NOMO-1 (cell line): ENCODE measurements around the gene STMP1.
A peak's percentile ranks its signal among the peaks of the same experiment; 100 is the strongest.
"Not testable (repeated sequence)": the region's sequence is repeated elsewhere in the genome, so short reads cannot be mapped to it uniquely, and the experiment has no call there.

Experiments
- DNase-seq, 2 experiments: peaks; one replicate each; lab custom pipeline; 2025; ENCODE audit not compliant: unreplicated experiment in 2 of 2; lab: John Stamatoyannopoulos, UW

STMP1 gene

DNA sequence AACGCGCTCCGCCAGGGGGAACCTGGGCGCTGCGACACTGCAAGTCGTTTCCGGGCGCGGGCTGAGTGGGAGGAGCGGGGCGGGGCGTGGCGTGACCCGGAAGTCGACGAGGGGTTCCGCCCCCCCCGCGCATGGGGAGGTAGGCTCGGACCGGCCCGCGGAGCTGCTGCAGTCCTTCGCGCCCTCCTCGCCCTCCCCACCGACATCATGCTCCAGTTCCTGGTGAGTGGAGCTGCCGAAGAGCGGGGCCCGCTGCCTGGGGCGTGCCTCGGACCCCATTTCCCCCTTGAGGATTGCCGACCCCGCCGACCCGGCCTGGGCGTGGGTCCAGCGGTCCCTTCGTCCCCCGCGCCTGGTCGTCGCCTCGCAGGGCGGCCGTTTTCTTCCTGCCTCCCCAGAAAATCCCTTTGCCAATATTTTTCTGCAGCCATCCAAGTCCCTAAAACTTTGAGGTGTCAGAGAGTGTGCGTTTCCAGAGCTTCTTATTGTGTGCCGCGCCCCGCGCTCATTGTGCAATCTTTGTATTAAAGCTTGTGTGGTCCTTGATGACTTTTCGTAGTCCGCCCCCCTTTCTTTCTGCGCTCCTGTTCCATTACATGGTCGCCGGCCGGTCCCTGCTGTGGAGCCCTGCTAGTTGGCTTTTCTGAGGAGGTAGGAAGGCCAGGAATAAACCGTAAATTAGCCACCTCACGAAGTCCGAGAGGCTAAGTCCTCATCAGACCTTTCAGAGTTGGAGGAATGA lies at the start of gene STMP1:
Gene STMP1, plus strand, starts transcription at position 142 of the 742 bp plus-strand sequence.
- peak; percentile 56 to 71 for DNase-seq

DNA sequence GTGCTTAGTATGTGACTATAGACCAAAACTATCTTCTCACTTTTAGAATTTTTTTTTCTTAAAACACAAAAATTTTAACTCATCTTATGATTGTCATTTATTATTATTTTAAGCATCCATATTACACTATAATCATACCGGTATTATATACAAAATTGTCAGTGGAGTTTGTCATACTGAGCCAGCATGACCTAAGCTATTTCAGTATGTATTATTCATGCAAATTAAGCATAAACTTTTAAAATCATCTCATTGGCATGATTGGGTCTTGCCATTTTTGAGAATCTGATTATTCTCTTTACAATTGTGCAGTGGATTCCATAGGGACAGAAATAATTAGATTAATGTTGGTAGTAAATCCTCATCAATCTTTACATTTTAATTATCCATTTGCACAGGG lies 46.2 kb upstream of the STMP1 start:
- no peak for DNase-seq

DNA sequence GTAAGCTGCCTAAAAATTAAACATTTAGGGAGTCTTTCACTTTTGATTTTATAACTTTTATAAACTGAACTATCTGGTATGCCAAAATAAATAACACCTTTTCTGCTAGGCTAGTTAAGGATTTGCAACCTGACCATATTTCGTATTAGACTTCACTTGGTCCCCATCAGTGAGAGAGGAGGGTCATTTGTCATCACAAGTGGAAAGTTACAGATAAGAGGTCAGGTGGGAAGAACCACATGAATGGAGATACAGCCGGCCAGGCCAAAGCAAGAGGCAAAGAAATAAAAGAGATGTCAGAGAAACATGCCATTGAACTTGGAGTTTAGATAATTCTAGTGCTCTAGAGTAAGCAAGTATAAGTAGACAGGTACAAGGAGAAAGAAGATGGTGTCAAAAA lies 44.5 kb upstream of the STMP1 start:
- DNase-seq, result no peak

DNA sequence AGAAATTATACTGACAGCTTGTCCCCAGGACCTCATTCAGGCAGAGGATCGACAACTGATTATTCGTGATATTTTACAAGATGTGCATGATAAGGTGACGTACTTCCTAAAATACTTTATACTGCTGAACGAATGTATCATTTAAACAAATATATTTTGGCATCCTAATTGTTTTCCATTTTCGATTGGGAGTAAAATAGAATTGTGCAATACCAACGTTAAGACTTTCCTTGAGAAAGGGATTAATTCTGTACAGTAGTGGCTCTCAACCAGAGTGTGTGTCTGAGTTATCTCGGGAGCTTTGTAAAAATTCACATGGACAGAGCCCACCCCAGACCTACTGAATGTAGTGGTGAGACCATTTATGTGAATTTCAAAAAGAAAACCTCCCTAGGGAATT lies 43.8 kb upstream of the STMP1 start:
- no peak for DNase-seq

DNA sequence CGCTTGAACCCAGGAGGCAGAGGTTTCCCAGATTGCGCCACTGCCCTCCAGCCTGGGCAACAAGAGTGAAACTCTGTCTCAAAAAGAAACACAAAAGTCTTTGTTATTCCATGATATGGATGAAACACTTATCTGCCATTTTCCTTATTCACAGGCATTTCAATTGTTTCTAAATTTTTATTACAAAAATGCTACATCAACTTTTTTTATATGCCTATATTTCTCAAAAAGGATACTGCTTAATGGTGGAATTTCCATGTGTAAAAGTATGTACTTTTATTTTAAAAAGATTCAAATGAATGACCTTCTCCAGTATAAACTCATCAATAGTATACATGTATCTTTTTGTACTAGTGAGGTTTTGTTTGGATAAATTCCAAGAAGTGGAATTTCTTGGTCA lies 41.9 kb upstream of the STMP1 start:
- no peak for DNase-seq

DNA sequence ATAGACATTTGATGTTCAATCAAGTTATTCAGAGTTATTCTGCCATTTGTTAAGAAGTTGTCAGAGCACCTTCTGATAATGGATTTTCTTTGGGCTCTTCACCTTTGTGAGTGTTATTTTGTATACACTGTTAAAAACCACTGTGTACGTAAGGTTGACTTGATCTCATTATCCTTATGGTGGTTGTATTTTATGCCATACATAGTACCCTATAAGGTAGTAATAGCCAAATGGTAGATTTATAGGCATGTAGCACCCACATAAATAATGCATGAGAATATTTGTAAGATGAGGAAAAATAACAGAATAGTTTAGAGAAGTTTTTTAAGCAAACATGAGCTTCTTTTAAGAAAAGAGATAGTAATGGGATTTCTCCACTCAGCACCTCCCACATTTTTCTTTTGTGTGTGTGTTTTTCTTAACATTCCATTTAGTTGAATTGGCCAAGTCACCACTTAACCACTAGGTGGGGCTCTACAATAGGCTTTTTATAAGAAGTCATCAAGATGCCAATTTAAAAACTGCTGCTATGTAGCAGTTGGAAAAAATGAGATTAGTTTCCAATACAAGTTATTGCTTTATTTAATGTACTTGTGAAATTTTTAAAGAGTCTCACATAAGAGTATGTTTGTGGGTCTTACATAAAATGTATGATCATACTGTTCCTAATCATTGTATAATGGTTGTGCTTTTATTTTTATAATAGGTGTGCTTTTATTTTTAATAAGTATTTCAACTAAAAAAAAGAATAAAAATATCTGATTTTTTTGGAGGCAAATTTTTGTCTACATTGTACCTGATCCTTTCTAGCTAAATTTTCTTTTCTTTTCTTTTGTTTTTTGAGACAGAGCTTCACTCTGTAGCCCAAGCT lies 41.1 kb upstream of the STMP1 start:
- DNase-seq, result peak in 1 of 2 experiments; percentile 0

DNA sequence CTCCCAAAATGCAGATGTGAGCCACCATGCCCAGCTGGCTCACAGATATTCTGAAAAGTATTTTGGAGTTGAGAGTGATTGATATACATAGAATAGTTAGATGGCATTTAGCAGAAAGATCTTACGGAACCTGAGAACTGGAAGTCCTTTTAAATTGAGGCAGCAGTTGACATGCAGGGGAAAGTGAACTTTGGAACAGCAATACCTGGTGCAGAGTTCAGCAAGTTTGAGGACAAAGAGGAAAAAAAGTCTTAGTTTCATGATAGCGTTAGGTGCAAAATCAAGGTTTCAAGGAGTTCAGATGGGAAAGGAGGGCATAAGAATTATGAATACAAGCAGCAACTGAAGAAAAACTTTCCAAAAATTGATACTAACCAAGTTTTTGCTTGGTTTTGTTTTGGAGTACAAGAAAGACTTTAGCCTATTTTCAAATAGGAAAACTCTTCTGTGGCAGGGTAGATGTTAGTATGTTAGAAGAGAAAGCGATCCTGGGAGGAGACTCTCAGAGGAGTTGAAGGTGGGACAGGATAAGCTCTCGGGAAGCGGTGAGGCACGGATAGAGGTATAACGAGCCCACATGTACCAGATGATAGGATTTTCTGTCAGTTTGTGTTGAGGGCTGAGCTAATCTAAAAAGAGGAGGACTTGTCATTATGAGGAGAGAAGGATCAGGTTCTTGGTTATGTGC lies 28.0 kb upstream of the STMP1 start:
- DNase-seq, result no peak

DNA sequence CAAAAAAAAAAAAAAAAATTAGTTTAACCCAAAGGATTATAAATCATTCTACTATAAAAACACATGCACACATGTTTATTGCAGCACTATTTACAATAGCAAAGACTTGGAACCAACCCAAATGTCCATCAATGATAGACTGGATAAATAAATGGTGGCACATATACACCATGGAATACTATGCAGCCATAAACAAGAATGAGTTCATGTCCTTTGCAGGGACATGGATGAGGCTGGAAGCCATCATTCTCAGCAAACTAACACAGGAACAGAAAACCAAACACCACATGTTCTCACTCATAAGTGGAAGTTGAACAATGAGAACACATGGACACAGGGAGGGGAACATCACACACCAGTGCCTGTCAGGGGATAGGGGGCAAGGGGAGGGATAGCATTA lies 22.6 kb upstream of the STMP1 start:
- not testable (repeated sequence) for DNase-seq

DNA sequence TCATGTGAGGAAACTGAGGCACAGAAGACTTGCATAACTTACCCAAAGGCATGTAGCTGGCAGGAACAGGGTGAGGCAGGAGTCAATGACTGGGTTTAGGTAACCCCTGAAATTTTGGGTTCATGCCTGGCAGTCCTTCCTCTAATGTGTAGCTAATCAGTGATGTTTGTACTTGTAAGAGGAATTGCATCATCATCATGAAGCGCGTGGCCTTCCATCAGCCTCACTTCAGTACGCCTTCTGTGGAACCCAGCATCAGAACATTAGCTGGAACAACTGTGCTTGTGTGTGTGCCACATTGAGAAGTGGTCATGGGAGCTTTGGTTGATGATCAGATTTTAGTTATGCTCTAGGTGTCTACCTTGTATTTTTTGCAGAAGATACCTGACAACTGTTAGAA lies 18.2 kb upstream of the STMP1 start:
- DNase-seq, result no peak

DNA sequence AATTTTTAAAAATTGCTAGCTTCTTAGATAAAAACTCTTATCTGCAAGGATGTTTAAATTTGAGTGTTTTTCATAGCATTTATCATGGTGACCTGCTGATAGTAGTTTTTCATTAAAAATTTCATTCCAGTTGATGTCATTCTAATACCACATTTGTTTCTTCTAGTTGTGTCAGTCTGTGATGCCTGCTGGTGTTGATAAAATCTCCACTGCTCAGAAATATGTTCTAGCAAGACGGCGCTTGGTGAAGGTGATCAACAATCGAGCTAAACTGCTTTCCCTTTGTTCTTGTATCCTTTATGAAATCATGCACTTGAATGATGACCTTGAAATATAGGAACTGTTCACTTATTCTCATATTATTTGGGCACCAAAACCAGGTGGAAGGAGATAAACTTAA lies 17.6 kb upstream of the STMP1 start:
- DNase-seq, result no peak

DNA sequence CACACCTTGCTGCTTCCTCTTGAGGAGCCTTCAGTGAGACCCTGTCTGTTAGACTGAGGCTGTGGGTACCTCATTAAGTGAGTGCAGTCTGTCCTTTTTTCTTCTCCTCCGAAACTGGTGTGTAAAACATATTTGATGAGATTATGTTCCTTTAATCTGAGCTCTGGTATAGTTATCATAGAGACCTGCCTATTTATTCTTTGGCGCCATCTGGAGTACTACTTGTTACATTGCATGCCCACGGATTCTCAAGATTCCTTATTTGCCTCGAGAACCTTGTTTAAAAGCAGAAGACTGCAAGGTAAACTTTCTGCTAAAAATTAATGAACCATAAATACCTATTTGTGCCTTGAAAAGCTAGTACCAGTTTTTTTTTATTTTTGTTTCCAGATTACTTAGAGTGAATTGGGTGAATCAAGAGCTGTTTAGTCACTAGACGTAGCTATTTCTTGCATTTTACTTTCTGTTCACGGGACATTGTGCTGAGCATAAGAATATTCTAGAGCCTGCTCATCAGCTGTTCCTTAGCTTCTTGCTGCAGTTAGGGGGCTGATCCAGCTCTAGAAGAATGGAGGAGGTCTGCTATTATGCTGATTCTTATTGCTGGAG lies 16.9 kb upstream of the STMP1 start:
- DNase-seq, result peak in 1 of 2 experiments; percentile 11

DNA sequence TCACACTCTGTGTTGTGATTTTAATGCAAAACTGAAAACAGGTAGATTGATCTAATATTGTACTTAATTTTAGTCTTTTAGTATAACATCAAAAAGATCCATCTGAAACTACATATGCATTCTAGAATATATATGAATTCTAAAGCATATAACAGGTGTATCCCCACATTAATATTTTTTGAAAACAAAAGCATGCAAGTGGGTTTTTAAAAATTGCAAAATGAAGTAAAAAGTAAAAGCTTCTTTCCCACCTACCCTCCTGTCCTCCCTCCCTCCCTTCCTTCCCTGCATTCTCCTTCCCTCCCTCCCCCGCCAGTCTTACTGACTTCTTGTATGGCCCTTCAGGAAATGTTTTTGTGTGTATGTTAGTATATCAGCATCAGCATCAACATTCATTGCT lies 14.6 kb upstream of the STMP1 start:
- no peak for DNase-seq

DNA sequence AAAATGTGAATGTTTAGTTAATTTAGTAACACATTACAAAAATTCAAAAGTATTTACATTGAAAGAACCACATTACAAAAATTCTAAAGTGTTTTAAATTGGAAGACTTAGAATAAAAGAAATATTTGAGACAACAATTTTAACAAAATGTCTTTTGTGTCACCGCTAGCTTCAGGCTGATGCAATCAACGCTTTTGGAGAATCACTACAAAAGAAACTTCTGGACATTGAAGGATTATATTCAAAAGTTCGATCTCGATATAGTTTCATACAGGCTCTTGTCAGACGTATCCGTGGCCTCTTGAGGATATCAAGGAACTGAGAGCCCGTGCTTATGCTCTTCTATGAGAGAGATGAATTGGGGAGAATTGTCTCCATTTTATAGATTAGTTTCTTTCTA lies 14.1 kb upstream of the STMP1 start:
- DNase-seq, result no peak

DNA sequence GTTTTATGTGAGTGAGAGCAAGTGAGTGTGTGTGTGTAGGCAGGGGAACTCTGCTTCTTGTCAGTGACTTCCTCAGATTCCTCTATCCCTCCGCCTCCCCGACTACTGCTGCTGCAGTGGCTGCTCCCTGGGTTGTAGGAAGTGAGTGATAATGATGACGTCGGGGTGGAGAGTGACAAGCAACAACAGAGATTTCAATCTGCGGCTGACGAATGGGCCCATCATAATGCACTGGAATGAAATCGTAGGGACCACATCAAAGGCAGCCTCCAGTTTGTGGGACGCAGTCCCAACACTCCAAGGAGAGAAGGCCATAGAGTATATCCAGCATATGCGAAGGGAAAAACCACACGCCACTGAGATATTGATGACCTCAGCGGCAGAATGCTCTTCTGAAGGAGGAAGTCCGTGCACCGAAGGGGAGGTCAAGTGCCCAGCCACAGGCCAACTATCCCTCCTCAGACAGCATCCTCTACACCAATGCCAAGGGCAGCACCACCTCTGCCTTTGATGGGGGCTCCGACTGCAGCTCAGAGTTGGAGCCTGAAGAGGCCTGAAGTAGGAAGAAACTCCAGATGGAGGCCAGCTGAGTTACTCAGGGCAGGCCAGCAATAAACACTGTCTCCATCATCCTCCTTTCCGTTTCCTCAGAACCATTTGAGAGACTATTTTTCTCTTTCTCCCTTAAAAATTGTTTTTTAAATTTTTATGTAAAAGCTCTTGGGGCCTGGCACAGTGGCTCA lies 11.3 kb upstream of the STMP1 start:
- no peak for DNase-seq

DNA sequence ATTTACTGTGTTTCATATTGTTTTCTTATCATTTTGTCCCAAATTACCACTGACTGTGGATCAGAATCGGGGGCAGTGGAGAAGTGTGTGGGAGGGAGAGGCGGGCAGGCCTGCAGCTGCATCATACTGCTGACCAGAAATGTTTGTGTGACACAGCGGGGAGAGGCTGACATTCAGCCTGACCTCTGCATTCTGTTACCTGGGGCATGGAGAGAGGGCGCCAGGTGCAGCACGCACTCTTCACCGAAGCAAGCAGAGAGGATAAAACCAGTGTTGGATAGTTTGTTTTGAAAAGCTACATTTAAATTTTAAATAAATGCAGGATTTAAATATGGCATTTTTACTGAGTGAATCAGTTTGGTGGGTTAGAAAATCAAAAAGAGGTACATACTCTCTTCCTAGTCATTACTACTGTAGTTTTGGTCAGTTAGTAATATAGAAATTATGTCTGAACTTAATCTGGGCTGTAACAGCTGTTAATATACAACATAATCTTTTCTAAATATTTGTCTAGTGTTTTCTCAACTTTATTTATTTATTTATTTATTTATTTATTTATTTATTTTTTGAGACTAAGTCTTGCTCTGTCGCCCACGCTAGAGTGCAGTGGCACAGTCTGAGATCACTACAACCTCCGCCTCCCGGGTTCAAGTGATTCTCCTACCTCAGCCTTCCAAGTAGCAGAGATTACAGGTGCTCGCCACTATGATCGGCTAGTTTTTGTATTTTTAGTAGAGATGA lies 8.8 kb upstream of the STMP1 start:
- no peak for DNase-seq

DNA sequence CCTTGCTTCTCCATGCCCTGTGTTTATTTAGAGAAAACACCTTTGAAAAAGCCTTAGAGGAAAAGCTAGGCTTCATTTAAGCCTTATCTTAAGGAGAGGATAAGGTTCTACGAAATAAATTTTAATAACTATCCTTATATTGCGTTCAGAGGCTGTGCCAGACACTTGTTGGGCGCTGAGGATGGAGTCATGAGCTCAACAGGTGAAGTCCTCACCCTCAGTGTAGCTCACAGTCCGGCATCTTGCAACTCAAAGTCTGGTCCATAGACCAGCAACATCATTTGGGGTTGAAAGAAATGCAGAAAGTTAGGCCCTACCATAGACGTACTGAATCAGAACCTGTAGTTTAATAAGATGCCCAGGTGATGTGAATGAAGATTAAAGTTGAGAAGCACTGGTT lies 3.8 kb upstream of the STMP1 start:
- no peak for DNase-seq

DNA sequence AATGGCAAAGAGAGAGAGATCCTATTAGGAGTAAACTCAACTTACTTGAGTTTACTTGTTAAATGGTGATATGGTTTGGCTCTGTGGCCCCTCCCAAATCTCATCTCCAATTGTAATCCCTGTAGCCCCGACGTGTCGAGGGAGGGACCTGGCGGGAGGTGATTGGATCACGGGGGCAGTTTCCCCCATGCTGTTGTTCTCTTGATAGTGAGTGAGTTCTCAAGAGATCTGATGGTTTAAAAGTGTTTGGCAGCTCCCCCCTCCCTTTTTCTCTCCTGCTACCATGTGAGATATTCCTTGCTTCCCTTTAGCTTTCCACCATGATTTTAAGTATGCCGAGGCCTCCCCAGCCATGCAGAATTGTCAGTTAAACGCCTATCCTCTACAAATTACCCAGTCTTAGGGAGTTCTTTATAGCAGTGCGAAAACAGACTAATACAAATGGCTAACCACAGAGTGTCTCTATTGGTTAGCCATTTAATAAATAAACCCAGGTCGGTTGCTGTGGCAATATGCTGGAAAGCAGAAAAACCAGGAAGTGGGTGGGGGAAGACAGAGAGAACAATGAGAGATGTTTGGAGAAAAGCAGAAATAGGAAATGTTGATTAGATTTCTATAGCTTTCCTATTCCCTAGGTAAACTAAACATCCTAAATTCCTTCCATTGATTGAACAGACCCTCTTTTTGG lies 3.0 kb upstream of the STMP1 start:
- peak in 1 of 2 experiments; percentile 38 for DNase-seq

DNA sequence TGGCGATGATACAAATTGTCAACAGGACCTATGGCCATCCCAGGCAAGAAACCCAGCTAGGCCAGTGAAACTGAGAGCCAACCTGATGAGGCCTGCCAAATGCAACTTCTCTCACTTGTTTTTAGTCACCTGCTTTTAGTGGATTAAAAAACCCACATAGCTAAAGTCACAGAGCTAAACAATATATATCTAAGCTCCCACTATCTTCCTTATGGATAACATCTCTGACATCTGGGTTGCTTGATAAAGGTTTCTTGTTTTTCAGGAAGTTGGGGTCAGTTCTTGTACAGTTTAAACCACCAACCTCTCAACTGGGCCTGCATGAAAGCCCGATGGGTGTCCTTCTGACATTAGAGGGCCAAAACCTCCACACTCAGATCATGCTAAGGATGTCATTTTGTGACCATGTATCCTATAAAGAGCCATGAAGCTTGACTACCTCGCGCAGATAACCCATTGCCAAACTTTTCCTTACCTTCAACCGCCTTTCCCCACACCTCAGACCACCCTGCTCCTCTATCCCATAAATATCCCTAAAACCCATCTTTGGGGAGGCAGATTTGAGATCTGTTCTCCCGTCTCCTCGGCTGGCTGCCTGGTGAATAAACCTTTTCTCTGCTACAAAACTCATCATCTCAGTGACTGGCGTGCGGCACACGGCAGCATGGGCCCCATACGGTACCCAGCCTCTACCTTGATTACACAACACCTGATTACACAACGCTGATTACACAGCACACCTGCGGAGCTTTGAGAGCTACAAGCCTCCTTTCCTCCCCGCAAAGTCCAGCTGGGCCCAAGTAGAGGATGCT lies 797 bp upstream of the STMP1 start:
- DNase-seq, result no peak

DNA sequence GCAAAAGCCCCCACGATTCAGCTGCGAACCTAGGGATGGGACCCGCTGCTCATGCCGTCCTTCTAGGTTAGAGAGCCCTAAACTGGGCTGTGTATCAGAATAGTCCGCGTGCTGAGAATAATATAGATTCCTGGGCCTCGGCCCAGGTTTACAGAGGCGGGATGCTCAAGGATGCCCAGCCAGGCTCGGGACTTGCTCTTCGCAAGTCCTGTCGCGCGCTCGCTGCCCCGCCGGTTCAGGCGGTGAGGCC lies 266 bp upstream of the STMP1 start:
- no peak for DNase-seq
